ENCODE measurements around the gene LRP1.

Gene LRP1

DNA sequence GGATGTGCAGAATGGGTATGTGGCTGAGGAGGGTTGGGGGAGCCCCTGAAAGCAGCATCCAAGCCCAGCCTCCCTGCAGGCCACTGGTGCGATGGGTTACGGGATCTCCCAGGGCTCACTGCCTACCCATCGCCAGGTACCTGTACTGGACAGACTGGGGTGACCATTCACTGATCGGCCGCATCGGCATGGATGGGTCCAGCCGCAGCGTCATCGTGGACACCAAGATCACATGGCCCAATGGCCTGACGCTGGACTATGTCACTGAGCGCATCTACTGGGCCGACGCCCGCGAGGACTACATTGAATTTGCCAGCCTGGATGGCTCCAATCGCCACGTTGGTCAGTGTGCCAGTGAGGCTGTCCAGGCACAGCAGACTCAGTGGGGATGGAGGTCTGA, 70.0 kb downstream of the LRP1 start:
- no peak for DNase-seq

DNA sequence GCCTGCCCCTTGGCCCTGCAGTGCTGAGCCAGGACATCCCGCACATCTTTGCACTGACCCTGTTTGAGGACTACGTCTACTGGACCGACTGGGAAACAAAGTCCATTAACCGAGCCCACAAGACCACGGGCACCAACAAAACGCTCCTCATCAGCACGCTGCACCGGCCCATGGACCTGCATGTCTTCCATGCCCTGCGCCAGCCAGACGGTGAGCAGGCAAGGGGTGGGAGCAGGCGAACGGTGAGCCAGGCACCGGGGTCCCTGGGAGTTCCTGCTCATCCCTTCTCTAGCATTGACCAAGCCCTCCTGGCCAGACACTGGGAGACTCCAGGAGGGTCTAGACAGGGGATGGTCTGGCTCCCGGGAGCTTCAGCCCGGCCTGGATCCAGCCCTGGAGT, 70.9 kb downstream of the LRP1 start:
- no peak for DNase-seq

- DNase-seq, result no peak
These were observed 72.2 kb downstream of the LRP1 start for GRCh38 chr12:57200497-57200896.

GRCh38 chr12:57201219-57201618, 72.9 kb downstream of the LRP1 start:
- DNase-seq, result no peak

DNA sequence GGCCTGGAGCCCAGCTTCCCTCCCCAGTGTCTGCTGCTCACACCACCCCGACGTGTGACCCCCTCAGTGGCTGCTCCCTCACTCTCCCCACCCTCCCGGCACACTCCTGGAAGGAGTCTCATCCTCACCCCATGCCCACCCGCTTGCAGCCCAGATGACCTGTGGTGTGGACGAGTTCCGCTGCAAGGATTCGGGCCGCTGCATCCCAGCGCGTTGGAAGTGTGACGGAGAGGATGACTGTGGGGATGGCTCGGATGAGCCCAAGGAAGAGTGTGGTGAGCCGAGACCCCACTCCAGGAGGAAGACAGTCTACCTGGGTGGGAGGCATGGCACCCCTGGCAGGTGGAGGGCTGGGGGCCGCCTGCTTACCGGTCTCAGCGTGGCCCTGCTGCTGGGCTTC, 73.3 kb downstream of the LRP1 start:
- DNase-seq, result no peak

GRCh38 chr12:57202321-57202720, 74.0 kb downstream of the LRP1 start:
- no peak for DNase-seq

- no peak for DNase-seq
These were observed 74.9 kb downstream of the LRP1 start for GRCh38 chr12:57203201-57203600.

GRCh38 chr12:57203791-57204190, 75.5 kb downstream of the LRP1 start:
- DNase-seq, result no peak

- DNase-seq, result no peak
These were observed 76.2 kb downstream of the LRP1 start for GRCh38 chr12:57204454-57204853.

GRCh38 chr12:57205186-57205585, 76.9 kb downstream of the LRP1 start:
- DNase-seq, result no peak

DNA sequence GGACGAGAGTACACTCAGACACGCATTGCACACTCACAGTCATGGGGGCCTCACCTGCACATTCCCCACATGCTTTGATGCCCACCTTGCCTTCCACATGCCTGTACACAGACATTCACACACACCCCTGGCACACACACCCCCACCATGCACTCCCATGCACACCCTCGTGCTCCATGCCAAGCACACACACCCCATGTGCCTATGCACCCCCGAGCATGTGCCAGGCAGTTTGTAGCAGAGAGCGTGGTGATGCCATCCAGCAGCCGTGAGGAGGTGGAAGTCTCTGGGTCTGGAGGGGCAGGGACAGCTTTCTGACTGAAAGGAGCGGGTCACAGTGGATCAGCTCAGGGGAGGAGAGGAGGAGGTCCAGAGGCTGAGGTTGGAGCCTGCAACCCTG, 77.6 kb downstream of the LRP1 start:
- DNase-seq, result no peak

DNA sequence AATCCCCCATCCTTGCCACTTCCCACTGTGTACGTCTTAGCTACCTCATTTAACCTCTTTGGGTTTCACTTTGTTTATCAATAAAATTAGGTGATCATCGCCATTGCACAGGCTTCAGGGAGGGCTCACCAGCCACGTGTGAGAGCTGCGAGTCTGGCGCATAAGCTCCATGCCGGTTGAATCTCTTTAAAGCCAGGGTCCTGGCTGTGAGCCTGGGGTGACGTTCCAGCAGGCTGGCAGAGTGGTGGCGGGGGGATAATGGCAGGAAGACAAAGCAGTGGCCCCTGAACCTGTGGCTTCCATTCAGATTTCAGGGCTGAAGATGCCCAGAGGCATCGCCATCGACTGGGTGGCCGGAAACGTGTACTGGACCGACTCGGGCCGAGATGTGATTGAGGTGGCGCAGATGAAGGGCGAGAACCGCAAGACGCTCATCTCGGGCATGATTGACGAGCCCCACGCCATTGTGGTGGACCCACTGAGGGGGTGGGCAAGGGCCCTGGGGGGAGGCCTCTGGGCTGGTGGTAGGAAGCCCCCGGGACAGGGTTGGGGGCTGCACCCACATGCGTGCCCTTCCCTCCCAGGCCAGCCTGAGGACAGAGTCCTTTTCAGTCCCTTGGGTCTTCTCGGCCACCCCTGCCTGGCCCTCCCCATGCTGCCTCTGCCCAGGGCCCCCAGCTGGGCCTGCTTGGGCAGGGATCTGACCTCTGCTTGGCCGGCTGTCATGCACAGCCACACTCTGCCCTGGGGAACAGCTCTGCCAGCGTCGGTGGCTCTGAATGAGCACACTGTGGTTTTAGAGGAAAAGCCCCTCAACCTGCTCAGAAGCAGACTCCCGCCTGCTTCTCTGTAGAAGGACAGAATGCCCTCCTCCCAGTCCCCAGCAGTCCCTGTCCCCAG, 79.7 kb downstream of the LRP1 start:
- no peak for DNase-seq

- DNase-seq, result no peak
These were observed 80.5 kb downstream of the LRP1 start for GRCh38 chr12:57208631-57209282.

- no peak for DNase-seq
These were observed 81.6 kb downstream of the LRP1 start for GRCh38 chr12:57209916-57210315.

DNA sequence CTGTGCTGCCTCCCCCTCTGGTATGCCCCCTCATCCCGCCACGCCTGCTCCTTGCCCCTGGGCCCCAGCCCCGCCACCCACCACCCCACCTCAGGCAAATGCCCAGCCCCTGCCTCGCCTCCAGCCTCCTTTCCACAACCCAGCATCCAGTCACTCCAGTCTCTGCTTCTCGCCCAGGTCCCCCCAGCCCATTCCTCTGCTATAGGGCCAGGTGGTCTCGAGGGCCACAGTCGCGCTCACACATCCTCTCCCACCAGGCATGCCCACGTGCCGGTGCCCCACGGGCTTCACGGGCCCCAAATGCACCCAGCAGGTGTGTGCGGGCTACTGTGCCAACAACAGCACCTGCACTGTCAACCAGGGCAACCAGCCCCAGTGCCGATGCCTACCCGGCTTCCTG, 82.2 kb downstream of the LRP1 start:
- no peak for DNase-seq

DNA sequence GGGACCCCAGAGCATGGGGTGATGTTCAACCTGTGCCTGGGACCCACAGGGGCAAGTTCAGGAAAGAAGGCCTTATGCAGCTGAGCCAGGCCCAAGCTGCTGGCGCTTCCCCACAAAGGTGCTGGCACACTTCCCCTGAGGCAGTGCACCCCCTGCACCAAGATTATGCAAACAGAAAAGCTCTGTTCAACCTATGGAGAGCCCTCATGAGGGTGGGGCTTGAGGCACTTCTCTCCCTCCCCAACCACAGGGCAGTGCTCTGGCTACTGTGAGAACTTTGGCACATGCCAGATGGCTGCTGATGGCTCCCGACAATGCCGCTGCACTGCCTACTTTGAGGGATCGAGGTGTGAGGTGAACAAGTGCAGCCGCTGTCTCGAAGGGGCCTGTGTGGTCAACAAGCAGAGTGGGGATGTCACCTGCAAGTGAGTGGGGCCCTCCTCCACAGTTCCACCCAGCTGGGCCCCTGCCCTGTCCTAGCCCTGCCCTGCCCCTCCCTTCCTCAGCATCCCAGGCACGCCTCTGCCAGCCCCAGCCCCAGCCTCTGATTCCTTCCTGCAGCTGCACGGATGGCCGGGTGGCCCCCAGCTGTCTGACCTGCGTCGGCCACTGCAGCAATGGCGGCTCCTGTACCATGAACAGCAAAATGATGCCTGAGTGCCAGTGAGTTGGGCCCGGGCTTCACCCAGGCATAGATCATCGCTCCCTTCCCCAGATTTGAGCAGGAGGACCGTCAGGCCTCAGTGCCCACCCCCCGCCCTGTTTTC, 82.8 kb downstream of the LRP1 start:
- DNase-seq, result peak; percentile 54

GRCh38 chr12:57211791-57212700, 83.8 kb downstream of the LRP1 start:
- no peak for DNase-seq

GRCh38 chr12:57212701-57213057, 84.4 kb downstream of the LRP1 start:
- no peak for DNase-seq

DNA sequence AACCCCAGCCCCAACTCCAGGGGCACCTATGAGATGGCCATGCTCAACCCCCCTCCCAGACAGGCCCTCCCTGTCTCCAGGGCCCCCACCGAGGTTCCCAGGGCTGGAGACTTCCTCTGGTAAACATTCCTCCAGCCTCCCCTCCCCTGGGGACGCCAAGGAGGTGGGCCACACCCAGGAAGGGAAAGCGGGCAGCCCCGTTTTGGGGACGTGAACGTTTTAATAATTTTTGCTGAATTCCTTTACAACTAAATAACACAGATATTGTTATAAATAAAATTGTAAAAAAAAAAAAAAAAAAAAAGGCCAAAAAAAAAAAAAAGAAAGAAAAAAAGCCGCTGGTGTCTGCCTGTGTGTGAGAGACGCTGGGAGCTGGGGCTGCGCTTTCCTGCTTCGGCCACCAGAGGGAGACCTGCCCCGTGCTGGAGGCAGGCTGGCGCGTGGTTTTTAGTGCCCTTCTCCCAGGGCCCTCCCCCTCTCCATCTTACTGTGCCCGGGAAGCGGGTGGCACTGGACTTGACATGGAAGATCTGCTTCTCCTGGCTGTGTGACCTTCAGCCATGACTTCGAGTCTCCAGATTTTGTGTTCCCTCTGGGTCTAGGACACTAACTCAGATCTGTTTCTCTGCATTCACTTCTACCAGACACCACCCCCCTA, 84.9 kb downstream of the LRP1 start:
- peak; percentile 68 for DNase-seq

GRCh38 chr12:57213763-57214397, 85.6 kb downstream of the LRP1 start:
- no peak for DNase-seq

DNA sequence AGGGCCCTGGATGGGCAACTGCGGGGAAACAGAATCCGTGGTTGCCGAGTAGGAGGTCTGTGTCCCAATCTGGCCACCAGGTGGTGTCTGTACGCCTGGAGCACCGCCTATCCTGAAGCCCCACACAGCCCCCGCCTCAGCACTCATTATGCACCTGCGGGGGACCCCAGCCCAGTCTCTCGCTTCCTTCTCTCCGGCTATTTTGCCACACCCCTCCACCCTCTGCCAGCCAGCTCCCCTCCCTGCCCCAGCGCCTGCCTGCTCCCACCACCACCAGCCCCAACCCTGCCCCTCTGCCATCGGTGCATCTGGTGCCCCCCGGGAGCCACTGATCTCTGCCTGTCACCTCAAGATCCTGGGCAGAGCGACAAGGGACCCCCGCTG, 86.1 kb downstream of the LRP1 start:
- peak; percentile 41 for DNase-seq

GRCh38 chr12:57215065-57215464, 86.8 kb downstream of the LRP1 start:
- no peak for DNase-seq
